Liver (tissue), 2 donors: ENCODE data around the gene LBHD1.

Experiments
- CTCF ChIP-seq: fragments of 150-350 bp; IDR thresholded peaks from 2 replicates; pipeline ENCODE4 v1.5.1; 2017; ENCODE audit warnings: improper control_type of control experiment, low read depth, low read length; ENCODE audit not compliant: missing input control
- REST ChIP-seq: IDR thresholded peaks from 2 replicates; pipeline ENCODE4 v1.6.1; 2016; ENCODE audit warnings: antibody characterized with exemption, mild to moderate bottlenecking
- donor health status: healthy.

- TF ChIP-seq CTCF = no peak
- no peak for TF ChIP-seq REST
Measured at GRCh38 chr11:62719302-62719978, 47.4 kb upstream of the LBHD1 start.
